Measurements from ENCODE around the gene DBF4B.
A peak's percentile ranks its signal among the peaks of the same experiment; 100 is the strongest.

Gene DBF4B

DNA sequence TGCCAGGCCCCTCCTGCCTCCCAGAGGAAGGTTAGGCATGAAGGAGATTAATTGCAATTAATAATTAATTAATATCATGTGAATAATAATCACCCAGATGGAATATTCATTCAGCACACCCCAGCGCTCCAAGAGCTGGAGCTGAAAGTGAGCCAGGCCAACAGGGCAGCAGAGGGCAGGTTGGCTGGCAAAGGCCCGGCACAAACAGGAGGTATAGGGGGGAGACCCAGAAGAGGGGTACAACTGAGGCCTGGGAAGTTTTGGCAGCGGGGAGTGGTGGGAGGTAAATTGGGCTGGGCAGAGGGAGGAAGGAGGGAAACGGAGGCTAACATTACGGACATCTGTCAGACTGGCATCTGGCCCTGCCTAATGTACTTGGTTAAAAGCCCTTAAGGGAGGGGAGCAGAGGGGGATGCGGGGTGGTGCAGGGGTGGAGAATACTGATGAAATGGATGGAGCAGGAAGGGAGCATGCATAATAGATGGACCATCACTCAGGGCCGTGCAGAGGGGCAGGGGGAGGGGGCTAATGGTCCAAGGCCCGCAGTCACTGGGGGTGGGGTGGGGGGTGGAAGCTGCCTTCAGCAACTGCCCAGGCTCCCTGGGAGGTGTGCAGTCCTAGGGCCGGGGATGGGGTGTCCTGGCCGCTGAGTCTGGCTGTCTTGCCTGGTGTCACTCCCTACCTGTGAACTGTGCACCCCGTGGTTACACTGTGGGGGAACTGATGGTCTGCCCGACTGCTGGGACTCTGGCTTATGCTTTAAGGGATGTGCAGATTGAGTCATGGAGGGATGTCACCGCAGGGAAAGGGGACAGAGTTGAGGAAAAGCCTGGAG is 52.2 kb downstream of the DBF4B start:
- DNase-seq (ENCODE audit: low read depth in 2 of 2) = no peak

GRCh38 chr17:44761932-44762810 is 53.7 kb downstream of the DBF4B start:
- no peak for DNase-seq (ENCODE audit: low read depth in 2 of 2)

DNA sequence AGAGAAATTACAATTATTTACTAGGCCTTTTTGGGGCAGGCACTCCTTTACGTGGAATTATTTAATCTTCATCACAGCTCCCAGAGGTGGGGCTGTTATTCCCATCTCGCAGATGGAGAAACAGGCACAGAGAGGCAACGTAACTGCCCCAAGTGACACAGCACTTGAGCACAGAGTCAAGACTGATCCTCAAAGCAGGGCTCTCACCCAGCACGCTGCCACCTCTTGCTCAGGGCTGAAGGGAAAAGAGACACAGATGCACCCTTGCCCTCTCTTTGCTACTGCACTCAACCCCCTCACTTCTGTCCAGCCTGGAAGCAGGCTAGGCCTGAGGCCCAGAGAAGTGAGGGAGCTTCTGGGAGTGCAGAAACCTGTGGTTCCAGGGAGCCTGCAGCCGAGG is 54.7 kb downstream of the DBF4B start:
- DNase-seq (ENCODE audit: low read depth in 2 of 2) = no peak

DNA sequence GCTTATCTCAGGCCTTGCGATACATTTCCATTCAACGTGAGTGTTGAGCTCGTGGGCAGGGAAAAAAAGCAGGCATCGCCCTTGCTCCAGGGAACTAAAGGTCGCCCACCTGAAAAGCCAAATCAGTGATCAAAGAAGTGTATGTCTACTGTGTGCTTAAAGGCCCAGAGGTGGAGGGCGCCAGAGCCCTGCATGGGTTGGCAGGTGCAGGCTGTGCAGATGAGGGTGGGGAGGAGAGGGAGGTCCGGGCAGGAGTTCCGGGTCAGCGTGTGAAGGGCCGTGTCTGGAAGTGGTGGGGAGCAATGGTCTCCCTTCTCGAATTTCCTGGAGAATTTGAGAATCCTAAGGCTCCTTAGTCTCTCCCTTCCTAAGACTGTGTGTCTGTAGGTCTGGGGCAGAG is 57.5 kb downstream of the DBF4B start:
- no peak for DNase-seq (ENCODE audit: low read depth in 2 of 2)

DNA sequence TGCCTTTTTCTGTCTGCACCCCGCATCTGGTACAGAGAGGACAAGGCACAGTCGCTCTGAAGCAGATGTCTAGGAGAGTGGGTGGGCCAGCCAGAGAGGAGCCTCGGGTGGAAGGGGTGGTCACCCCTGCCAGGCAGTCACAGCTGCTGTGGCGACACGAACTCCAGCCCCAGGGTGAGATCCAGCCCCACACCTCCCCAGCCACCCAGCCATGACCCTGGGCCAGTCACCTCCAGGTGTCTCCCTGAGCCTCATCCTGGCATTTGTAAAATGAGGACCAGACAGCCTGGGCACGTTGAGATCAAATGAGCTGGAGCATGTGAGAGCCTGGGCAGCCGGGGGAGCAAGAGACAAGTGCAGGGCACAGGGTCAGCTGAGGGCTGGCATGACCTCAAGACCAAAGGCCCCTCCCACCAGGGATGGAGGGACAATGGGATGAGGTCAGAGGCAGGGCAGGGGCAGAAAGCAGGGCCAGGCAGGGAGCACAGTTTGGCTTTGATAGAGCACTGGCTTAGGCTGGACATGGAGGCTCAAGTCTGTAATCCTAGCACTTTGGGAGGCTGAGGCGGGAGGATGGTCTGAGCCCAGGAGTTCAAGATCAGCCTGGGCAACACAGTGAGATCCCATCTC is 58.1 kb downstream of the DBF4B start:
- DNase-seq (ENCODE audit: low read depth in 2 of 2) = no peak

DNA sequence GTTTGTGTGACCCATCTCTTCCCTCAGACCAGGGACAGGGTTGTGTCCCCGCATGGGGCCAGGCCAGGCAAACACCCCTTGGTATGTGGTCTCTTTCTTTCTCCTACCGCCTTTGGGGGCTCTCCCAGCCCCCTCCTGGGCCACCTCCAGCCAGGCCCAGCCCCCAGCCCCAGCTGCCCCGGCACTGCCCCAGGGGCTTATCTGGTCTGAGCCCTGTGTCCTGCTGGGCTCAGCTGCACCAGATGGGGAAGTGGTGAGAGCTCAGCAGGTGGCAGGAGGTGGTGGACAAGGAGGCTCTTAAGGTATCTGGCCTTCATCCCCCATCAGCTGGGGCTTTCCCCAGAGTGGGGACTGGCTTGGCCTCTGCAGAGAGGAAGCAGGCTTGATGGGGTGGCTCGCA is 59.0 kb downstream of the DBF4B start:
- no peak for DNase-seq (ENCODE audit: low read depth in 2 of 2)

DNA sequence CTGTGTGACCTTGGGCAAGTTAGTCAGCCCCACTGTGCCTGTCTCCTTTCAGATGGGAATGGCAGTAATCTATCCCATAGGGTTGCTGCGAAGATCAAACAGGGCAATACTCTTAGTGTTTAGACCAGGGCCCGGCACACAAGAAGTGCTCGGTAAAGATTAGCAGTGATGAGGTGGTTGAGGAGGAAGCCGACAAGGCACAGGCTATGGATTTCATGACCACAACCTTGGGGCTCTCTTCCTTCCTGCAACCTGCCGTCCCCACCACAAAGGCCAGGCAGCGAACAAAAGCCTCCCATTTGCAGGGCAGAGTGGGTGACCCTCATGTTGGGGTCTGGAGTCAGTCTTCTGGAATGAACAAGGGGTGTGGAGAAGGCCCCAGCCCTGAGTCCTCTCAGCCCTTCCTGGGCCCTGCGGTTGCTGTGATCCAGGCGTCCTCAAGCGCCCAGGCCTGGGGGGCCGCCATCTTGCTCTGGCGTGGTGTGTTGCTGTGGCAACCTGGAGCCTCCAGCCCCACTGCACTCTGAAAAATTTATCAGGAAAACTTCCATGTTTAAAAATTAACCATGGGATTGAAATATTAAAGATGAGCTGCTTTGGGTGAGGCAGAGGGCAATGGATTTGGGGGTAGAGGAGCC is 60.2 kb downstream of the DBF4B start:
- no peak for DNase-seq (ENCODE audit: low read depth in 2 of 2)

DNA sequence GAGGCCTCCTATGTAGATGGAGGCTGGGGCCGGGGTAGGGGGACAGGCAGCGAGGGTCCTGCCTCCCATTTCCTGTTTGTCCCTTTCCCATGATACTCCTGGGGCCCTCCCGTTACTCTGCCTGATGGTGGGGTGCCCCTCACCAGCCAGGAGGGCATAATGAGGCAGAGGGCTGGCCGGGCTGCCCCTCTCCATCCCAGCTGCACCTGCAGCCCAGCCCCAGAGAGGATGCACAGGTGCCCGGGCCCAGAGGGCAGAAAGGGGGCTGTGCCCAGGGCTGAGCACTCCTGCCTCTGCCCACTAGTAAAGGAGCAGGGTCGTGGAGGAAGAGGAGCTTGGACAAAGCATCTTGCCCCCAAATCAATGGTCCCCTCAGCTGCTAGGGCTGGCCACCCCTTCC is 60.8 kb downstream of the DBF4B start:
- no peak for DNase-seq (ENCODE audit: low read depth in 2 of 2)

- no peak for DNase-seq (ENCODE audit: low read depth in 2 of 2)
These were observed 61.2 kb downstream of the DBF4B start for GRCh38 chr17:44769647-44770084.

DNA sequence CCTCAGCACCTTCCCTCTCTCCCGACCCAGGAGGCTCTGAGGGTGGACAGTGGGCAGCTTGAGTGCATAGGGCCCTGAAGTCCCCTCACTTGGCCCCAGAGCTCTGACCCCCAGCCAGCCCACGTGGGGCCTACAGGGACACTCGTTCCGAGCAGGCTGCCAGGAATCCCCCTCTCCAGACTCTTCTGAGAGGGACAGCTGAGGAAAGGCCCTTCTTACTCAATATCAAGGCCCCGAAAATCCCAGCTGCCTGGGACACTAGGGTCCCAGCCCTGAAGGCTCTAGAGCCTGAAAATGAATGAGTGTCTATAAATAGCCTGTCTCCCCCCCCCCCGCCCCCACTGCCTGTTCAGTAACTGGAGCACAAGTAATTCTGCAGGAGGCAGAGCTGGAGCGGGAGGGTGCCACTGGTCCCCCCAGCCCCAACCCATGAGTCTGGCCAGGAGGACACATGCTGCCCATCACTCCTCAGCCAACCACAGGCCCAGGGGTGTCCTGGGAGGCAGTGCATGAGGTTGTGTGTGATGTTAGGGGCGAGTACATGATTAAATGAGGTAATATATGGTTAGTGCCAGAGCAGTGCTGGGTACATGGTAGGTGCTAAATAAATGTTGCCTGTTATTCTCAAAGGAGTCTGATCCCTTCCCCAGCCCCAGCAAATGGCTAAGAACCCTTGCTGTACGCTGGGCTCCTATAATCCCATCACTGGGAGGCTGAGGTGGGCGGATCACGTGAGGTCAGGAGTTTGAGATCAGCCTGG is 61.9 kb downstream of the DBF4B start:
- no peak for DNase-seq (ENCODE audit: low read depth in 2 of 2)

GRCh38 chr17:44772308-44773045 is 64.0 kb downstream of the DBF4B start:
- no peak for DNase-seq (ENCODE audit: low read depth in 2 of 2)

DNA sequence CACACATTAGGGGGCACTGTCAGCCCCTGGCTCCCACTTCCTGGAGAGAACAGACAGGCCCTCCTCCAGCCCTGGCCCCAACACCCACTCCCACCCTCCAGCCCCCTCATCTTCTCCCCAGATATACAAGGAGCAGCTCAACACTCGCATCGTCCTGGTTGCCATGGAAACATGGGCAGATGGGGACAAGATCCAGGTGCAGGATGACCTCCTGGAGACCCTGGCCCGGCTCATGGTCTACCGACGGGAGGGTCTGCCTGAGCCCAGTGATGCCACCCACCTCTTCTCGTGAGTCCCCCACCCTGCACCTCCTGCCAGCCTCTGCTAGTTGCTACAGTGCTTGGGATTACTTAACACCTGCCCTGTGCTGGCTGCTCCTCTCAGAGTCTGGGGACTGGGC is 64.7 kb downstream of the DBF4B start:
- DNase-seq (ENCODE audit: low read depth in 2 of 2) = no peak

GRCh38 chr17:44774271-44775135 is 66.0 kb downstream of the DBF4B start:
- DNase-seq (ENCODE audit: low read depth in 2 of 2) = peak; percentile 56 to 88

- peak; percentile 96 for DNase-seq (ENCODE audit: low read depth in 2 of 2)
These were observed 66.8 kb downstream of the DBF4B start for GRCh38 chr17:44775136-44775837.

DNA sequence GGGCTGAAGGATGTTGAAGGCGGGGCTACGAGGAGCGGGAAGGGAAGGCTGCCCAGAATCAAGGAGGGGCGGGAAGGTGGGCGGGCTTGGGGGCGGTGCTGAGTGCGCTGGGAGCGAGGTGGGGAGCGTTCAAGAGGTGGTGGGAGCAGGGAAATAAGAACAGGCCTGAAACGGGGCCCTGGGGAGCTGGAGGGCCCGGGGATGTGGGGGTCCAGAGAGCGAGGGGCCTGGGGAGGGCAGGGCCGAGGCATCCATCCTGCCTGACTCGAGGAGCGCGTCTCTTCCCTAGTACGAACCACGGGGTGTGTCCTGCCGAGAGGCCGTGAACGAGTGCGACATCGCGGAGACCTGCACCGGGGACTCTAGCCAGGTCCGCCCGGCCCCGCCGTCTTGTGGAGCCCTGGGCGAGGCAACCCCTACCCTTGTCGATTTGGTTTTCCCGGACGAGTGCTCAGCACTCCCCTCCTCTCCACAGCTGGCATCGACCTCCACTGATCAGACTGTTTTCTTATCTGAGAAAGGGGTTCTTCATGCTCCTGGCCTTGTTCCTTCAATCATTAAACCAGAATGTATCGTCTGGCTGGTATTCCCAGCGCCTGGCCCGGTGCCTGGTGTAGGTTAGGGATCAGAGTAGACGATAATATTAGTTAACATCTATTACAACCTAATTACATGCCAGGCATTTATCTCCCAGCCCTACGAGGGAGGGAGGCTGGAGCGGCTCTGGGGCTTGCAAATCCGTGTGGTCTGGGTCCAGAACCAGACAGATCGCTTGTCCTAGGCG is 67.6 kb downstream of the DBF4B start:
- no peak for DNase-seq (ENCODE audit: low read depth in 2 of 2)

DNA sequence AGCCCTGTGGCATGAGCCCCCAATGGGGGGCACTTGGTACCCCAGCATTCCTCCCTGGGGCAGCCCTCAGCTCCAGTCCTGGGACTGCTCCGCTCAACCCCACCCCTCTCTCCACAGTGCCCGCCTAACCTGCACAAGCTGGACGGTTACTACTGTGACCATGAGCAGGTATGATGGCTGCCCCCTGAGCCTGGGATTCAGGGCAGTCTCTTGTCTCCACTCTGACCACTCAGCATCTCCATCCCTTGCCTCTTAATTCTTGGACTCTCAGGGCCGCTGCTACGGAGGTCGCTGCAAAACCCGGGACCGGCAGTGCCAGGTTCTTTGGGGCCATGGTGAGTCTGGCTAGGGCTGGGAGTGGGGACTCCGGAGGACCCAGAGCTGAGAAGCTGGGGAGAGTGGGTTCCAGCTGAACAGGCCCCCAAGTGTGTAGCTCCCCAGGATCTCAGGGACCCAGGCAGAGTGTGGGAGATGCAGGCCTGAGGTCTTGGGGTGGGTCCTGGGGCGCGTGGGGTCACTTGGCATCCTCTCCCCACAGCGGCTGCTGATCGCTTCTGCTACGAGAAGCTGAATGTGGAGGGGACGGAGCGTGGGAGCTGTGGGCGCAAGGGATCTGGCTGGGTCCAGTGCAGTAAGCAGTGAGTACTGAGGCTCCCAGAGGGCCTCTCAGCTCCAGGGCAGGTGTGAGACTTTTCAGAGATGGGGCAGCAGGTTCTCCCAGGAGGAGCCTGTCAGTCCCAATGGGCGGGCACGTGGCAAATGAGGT is 68.3 kb downstream of the DBF4B start:
- no peak for DNase-seq (ENCODE audit: low read depth in 2 of 2)

All from stimulated activated CD4-positive, alpha-beta T cell treated with anti-CD3 and anti-CD28 coated beads, Interleukin-1b, Interleukin-23, amount 100 ng/mL, for 1 hour (primary cell).